HL-60/S4 (cell line): Measurements from ENCODE around the gene DHRS9.

Experiments used
- in situ Hi-C: fragments of 300-500 bp; cut with MboI; formaldehyde crosslinking; loops from 2 replicates; pipeline ENCODE4 v1.14.3; 2022; ENCODE audit warnings: low sequenced_read_pairs

Gene DHRS9

DNA sequence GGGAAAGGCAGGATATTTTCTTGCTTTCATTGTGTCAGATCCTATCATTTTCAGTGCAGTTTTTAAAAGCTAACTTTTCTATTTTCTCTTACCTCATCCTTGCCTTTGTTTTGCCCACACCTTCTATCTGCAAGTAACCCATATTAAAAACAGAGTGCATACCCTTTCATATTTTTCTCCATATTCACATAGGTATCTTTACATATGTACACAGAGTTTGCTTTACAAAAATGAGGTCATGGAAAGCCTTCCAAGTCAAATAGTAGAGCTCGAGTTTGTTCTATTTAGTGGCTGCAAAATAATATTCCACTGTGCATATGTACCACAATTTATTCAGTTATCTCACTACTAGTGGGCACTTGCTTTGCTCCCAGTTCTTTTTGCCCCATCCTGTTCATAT lies 3.9 kb upstream of the DHRS9 start:
- in situ Hi-C loops = no loop called here

DNA sequence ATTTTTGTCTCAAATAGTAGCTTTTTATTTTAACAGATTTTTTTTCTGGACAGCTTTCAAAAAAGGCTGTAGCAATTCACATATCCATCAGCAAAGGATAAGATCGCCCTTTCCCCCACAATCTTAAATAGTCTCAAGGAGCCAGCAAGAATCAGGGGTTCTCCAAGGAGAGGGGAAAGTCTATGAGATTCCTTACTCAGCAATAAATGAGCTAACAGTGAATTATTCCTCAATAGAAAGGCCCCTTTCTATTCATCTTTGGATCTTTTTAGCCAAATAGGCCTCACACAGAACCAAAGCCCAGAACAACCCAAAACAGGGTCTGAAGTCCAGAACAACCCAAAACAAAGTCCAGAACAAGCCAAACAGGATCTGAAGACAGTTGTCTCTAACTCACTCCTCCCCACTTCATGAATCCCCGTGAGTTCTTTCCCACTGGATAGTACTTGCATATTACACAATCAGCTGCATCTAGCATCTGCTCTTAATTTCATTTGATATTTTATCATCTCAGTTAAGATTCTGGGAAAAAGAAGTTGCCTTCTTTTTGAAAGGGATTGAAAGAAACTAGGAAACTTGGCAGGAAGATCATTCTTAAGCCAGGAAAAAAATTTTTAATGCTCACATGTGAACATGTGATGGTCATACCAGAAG lies 3.4 kb upstream of the DHRS9 start:
- in situ Hi-C loops = no loop called here

DNA sequence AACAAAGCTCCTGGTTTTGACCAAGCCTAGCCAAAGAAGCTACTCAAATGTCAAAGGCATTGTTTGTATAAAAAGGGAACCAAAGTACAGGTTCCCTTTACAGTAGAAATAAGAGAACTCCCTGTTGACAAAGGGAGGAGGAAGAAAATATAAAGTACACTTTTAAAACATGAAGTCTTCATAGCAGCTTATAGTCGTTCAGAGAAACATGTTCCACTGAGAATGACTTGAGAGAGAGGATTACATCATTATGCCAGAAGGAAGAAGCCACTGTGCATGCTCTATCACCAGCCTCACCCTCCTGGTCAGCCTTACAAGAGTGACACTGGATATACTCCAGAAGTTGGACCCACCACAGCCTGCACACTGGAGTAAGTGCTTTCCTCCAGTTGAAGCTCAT lies 2.5 kb upstream of the DHRS9 start:
- in situ Hi-C loops = no loop called here

DNA sequence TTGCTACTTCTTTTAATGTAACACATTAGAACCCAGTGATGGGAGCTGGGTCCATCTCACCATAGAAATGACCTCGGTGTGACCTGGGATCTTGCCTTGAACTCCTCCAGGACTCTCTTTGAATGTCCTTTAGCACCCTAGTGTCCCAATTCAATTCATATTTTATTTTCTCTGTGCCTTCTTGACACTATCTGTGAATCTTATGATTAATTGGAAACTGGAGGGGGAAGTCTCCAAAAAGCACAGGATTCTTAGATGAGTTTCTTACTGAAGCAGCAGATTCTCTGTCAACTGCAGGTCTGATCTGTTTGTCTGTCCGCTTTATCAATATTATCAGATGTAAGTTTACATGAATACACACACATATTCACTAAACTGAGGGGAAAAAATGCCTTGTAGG lies 470 bp downstream of the DHRS9 start:
- in situ Hi-C loops = no loop called here

DNA sequence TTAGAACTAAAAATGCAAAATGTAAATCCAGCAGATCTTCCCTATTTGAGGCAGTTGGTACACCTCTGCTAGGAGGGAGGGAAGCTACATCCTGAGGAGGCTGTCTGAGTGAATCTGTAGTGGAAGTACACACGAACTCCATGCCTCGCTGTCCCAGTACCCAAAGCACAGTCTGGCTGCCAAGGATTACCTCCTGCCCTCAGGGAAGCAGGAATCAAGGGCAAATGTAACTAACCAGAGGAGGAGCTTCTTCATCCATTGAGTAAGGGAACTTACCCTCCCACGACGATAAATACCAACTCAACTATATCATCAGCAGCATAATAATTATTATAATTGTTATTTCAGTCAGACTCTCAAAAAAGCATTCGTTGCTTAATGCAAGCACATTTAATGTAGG lies 2.1 kb downstream of the DHRS9 start:
- in situ Hi-C loops = no loop called here

DNA sequence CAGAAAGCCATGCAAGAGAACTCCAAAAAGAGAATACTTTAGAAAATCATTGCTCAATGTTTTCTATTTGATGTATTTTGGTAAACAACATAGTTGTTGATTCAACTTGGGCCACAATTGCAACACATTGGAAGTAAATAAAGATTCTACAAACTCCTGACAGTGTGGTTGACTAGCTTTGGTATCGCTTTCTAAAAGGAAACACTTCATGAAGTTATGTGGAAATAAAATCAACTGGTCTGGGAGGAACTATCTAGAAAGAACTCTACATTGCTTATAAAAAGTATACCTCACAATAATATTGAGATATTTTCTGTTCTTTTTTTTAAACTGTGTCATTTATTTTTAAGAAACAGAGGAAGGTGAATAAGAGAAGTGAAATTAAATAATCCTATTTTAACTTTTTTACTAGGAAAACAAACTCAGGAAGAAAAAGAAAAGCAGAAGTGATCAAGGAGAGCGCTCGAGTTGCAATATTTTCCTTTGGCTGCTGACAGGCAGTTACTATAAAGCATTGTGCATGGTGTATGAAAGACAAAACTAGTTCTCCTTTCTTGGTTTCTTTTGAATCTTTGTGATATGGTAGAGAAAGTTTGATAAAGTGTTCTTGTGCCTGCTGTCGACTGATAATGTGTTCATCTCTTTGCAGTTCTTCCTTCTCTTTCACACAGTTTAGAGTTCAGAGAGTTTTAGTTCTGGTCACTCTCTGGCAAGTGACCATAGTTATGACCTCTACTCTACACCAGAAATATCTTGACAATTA lies 3.0 kb downstream of the DHRS9 start:
- in situ Hi-C loops = no loop called here

DNA sequence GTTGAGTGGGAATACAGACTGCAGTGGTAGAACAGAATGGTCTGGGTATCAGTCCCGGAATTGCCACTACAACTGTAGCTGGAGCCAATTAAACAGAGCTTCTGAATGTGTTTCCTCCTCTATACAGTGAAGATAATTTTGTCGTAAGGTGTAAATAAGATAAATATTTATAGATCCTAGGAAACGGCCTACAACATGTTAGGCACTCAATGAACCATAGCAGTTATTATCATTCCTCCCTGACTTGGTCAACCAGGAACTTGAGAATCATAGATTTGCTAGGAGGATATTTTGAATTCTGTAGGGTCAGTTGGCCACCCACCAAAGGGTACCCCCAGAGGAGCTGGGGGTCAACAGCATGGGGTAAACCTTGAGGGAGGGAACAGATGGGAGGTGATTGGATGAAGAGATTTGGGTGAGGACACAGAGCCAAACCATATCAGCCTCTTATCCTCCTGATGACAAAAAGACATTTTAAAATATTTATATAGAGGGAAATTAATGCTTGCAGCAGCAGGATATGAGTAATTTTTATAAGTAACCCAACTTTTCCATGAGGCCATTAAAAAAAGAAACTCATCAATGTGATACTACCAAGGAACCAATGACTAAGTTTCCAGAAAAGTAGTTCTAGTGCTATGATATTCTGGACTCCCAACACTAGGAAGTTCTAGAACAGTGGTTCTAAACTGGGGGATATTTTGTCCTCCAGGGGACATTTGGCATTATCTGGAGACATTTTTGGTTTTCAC lies 4.0 kb downstream of the DHRS9 start:
- in situ Hi-C loops = no loop called here

DNA sequence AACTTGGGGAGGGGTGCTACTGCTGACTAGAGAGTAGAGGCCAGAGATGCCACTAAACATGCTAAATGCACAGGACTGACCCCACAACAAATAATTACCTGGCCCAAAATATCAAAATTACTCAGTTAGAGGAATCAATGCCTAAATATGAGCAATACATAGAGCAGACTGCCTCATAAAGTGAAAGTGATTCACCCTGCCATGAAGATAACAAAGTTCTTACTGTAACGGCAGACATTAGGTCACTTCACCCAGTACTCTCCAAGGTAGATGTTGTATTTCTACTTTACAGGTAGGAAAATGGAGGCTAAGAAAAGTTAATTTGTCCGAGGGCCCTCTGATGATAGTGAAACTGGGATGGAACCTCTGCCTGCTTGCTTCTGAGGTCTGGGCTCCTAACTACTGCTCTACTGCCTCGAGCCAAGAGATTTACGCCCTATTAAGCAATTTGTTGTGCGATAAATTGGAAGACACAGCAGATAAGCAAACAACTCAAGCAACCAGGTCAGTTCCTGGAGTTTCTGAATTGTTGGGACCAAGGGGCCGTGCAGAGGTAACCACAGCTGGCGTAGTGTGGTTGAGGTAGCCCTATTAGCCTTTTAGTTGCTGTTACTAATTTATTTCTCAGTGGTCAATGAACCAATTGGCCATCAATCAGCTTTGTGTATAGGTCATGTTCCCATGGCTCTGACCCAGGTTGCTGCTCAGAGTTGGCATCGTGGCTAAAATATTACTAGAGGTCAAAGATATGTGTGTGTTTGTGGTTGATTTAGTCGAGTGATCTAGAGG lies 4.8 kb downstream of the DHRS9 start:
- in situ Hi-C loops = no loop called here

DNA sequence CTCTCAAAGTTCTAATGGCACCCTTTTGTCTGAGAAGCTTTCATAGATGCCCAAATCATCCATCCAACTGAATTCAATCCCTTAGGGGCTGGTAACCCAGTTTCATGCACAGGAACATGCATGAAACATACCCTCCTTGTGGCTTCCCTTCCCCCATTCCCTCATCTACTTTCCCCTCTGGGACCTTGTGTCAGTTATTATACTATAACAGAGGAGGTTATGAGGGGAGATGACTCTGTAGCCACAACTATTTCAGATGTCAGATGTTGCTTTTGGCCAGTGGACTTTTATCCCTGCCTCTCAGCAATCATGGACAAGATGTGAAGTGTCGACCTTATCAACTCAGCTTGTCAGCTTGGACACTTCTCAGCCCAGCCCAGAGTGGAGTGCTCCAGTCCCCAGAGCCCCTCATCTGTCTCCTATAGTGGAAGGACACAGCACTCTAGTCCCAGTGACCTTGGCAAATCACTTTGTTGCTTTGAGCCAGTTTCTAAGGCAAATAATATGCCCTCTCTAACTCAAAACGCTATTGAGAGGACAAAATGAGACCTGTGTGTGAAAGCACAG lies 8.4 kb downstream of the DHRS9 start:
- in situ Hi-C loops = no loop called here

DNA sequence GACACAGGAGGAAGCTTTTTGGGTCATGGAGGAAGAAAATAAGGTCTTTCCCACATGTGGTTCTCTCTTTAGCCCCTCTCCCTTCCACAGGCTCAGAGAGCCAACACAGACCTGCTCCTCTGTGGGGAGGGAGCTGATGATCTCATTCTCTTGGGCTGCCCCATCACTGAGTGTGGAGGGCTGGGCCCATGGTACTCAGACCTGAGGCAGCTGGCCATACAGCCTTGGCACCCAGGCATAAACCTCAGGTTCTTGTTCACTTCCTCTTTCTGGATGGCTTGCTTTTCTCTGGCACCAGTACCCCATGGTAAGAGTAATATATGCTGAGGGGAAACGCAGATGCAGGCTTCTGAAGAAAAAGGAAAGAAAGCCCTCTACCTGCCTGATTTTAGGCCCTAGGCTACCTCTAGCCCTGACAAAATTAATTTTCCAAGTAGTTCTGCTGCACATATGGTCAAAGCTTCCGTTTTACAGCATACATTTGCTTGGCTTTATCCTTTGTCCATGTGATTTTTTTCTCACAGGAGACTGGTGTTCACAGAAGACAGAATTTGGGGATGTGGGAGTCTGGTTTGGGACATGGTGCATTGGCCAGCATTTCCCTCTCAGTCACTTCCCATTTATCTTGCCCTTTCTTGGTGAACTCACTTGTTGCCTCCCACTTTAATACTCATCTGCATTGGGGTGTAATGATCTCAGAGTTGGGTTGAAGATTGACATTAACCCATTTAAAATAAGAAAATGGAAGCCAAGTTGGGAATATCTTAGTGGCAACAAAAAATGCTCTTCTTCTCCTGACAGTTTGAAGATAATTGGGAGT lies 11.1 kb downstream of the DHRS9 start:
- in situ Hi-C loops = no loop called here

DNA sequence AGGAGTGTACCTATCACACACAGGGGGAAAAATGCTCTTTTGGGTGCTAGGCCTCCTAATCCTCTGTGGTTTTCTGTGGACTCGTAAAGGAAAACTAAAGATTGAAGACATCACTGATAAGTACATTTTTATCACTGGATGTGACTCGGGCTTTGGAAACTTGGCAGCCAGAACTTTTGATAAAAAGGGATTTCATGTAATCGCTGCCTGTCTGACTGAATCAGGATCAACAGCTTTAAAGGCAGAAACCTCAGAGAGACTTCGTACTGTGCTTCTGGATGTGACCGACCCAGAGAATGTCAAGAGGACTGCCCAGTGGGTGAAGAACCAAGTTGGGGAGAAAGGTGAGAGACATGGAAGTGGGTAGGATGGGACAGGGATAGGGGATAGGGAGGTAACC lies 12.2 kb downstream of the DHRS9 start:
- in situ Hi-C loops = no loop called here

DNA sequence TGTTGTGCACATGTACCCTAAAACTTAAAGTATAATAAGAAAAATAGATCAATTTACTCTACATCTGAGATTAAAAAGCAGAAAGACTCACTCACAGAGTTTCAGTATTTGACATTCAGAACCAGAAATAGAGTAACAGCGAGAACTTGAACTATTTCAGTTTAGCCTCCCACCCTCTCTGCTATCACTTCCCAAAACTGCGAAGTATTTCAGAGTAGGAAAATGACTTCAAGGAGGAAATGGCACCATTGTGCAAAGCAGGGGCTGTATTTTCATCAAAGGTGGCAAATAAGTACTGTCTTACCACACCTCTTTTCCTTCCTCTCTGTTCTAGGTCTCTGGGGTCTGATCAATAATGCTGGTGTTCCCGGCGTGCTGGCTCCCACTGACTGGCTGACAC lies 13.6 kb downstream of the DHRS9 start:
- in situ Hi-C loops = no loop called here

DNA sequence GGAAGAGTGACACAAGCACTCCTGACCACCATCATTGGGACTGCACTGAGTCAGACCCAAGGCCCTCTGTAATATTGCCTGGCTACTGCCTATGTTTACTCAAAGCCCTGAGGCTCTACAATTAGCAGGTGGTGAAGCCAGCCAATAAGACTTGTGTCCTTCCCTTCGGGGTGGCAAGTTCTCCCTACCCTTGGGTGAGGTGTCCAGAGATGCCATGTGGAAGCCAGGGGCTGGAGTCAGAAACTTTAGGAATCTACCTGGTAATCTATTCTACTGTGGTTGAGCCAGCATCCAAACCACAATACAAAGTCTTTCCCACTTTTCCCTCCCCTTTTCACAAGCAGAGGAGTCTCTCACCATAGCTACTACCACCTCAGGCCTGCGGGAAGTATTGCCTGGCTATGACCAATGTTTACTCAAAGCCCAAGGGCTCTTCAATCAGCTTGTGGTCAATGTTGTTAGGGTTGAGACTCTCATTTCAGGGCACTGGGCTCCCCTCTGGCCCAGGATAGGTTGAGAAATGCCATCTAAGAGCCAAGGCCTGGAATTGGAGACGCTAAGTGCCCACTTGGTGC lies 17.6 kb downstream of the DHRS9 start:
- in situ Hi-C loops = no loop called here

DNA sequence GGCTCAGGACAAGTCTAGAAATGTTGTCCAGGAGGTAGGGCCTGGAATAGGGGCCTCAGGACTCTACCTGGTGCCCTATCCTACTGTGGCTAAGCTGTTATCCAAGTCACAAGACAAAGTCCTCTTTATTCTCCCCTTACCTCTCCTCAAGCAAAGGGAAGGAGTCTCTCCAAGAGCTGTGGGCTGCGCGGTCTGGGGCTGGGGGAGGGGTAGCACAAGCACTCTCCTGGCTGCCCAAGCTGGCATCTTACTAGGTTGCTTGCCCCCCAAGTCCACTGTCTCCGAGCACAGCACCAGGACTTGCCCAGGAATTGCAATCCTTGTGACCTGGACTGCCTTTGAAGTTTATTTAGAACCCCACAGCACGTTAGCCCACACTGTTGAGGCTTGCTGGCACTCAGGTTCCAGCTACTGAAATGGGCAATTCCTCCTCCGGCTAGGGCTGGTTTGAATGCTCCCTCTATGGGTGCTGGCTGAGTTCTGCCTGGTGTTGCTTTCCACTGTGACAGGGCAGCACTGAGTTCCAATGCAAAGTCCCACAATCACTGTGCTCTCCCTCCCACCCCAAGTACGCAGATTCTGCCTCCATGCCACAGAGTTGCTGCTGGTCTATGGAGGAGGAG lies 18.5 kb downstream of the DHRS9 start:
- in situ Hi-C loops = no loop called here

DNA sequence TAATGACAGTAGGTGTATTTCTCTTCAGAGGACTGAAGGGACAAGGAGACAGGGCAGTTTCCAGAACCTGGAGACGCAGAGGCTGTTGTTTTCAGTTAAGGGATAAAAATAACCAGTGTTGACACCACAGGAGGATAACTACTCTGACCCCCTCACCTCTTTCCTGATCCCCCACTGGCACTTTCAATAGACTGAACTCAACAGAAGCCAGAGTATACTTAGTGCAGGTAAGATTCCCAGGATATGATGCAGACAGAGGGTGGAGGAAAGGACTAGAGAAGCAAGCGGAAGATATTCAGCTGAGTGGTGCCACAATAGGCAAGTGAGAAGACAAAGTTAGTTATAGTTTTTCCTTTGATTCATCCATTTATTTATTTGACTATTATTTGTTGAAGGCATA lies 19.8 kb downstream of the DHRS9 start:
- in situ Hi-C loops = no loop called here

DNA sequence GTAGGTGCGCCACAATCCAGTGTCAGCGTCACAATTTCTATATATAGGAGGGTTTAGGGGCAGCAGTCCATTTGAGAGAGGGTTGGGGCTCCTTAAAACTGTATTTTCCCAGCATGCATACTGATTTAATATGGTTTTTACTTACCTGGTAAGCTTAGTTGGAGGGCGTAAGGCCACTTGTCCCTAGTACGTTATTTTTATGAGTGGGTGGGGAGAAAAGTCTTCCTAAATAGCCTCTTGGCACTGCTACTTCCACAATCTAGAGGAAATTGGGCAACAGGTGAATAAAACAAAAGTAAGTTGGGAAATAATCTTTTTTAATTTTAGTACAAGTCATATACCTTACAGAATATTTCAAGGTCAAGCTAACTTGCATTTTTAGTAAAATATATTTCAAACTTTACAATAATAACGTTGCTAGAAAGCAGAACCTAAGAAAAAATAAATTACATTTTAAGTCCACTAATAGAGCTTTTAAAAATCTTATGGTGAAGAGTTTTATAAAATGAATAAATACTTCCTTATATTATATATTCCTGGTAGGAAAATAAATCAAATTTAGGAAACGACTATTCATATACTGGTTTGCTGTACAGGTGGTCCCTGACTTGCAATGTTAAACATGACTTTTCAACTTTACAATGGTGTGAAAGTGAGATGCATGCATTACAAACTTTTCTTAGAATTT lies 20.9 kb downstream of the DHRS9 start:
- in situ Hi-C loops = no loop called here

DNA sequence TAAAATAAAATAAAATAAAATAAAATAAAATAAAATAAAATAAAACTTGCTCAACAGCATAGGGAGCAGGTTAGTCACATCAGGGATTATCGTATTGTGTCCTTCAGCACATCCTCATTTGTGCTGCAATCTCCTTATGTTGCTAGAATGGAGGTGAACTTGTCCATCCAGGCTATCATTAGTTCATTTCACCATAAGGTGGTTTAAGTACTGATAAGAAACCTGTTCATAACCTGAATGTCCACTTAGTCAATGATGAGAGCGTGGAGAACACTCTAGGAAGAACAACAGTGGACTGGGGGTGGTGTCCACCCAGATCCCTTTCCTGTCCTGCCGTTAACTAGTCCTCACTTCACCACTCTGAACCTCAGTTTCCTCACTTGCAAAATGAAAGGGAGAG lies 21.9 kb downstream of the DHRS9 start:
- in situ Hi-C loops = no loop called here

DNA sequence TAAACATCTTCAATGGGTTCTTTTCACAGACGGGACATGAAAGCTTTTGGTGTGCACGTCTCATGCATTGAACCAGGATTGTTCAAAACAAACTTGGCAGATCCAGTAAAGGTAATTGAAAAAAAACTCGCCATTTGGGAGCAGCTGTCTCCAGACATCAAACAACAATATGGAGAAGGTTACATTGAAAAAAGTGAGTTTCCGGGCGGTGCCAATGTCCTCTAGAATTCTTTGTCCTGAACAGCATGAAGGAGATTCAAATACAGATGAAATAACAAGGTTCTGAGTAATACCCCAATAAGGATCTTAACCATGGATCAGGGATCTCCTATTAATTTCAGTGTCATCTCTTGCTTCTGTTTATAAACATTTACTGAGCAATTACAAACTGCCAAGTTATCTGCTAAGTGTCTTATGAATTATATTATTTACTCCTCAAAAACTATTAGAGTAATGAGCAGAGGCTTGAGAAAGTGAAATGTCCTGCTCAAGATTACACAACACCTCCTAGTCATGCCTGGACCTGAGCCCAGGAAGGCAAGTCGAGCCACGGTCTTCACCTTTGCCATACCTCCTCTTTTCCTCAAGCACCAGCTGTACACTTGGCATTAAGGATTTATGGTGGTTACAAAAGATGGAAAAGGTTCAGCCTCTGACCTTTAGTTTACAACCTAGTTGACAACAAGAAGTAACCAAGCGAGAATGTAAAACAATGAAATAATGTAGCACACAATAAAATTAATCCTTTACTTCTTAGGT lies 22.6 kb downstream of the DHRS9 start:
- in situ Hi-C loops = no loop called here
